GM12878 (cell line): Measurements from ENCODE around the gene OR2V1. TPM values are rescaled to one million over a fixed set of nuclear protein-coding genes. Genes with fewer than 3 reads are reported as not detected.

Source experiments
- ATAC-seq: fragments of 200-7000 bp; cut with Tn5 transposase; 3 replicates; pipeline ENCODE4 v1.9.1; 2020; ENCODE audit warnings: mild to moderate bottlenecking, moderate library complexity
- BruUV-seq: library from RNA; stranded (reverse); fragments of 400-500 nt; replicated peaks from 2 replicates; lab custom pipeline; 2021; lab: Mats Ljungman, UMichigan
- CTCF ChIA-PET: fragments of 300-600 bp; sonication (Branson Sonifier 250); formaldehyde crosslinking; extraction: SDS; loops from one replicate; lab custom pipeline; 2021; ENCODE audit warnings: inconsistent platforms; lab: Yijun Ruan, JAX
- POLR2A ChIA-PET: fragments of 350-600 bp; formaldehyde crosslinking; extraction: SDS; loops from one replicate; lab custom pipeline; 2021; ENCODE audit warnings: inconsistent platforms; lab: Charles Lee
- RAD21 ChIA-PET: fragments of 300-600 bp; sonication (Branson Sonifier 250); formaldehyde crosslinking; loops from one replicate; lab custom pipeline; 2023; ENCODE audit warnings: antibody characterized with exemption; ENCODE audit not compliant: unreplicated experiment; lab: Charles Lee
- SMC1A ChIA-PET: fragments of 300-600 bp; sonication (Branson Sonifier 250); formaldehyde crosslinking; loops from one replicate; lab custom pipeline; 2023; ENCODE audit not compliant: unreplicated experiment, uncharacterized antibody; lab: Charles Lee
- DNase-seq: peaks from one replicate; pipeline ENCODE4 v3.0.0-alpha.2; 2011; ENCODE audit warnings: low read depth, low spot score
- FAIRE-seq: peaks from 3 replicates; lab custom pipeline; 2011; peaks lifted over from hg19 to GRCh38; lab: Jason Lieb, UNC
- H2AFZ ChIP-seq: 2 replicates; pipeline ENCODE4 v1.6.0; 2011; ENCODE audit warnings: low read depth, low read length, control low read depth; ENCODE audit not compliant: control insufficient read depth
- H3K27ac ChIP-seq: 2 replicates; pipeline ENCODE4 v1.5.1; 2011; ENCODE audit warnings: control low read depth; ENCODE audit not compliant: control insufficient read depth, insufficient read depth
- H3K27me3 ChIP-seq, 2 experiments: replicated peaks in 1 of 2; 2 replicates each; pipeline versions ENCODE4 v1.6.0 to v1.6.1; 2011; ENCODE audit warnings: low read length in 1 of 2; ENCODE audit not compliant: control insufficient read depth in 2 of 2, insufficient read depth in 2 of 2
- H3K36me3 ChIP-seq, 2 experiments: 2 replicates each; pipeline ENCODE4 v1.5.1; 2011; ENCODE audit warnings: low read length in 1 of 2; ENCODE audit not compliant: control insufficient read depth in 2 of 2, insufficient read depth in 2 of 2
- H3K4me1 ChIP-seq: 2 replicates; pipeline ENCODE4 v1.6.1; 2011; ENCODE audit warnings: mild to moderate bottlenecking, low read length, moderate library complexity, mixed read lengths; ENCODE audit not compliant: control insufficient read depth, insufficient read depth
- H3K4me2 ChIP-seq: 2 replicates; pipeline ENCODE4 v1.6.0; 2011; ENCODE audit warnings: control low read depth; ENCODE audit not compliant: control insufficient read depth, insufficient read depth
- H3K4me3 ChIP-seq: fragments of 200-600 bp; sonication (generic); 2 replicates; pipeline ENCODE4 v1.5.1; 2016
- H3K79me2 ChIP-seq: 2 replicates; pipeline ENCODE4 v1.6.0; 2011; ENCODE audit warnings: low read length; ENCODE audit not compliant: control insufficient read depth, insufficient read depth
- H3K9ac ChIP-seq: 2 replicates; pipeline ENCODE4 v1.8.0; 2011; ENCODE audit warnings: low read length, control low read depth, mixed read lengths; ENCODE audit not compliant: control insufficient read depth, insufficient read depth
- H3K9me3 ChIP-seq: replicated peaks from 3 replicates; pipeline ENCODE4 v1.5.1; 2011; ENCODE audit warnings: mild to moderate bottlenecking, low read length; ENCODE audit not compliant: control insufficient read depth, insufficient read depth
- H4K20me1 ChIP-seq: 2 replicates; pipeline ENCODE4 v1.6.0; 2011; ENCODE audit not compliant: control insufficient read depth, insufficient read depth
- ASH2L ChIP-seq: fragments of 300-600, 200-600 bp; sonication (generic); IDR thresholded peaks from 2 replicates; pipeline ENCODE4 v1.6.1; 2017; ENCODE audit warnings: low read depth, mild to moderate bottlenecking, borderline replicate concordance
- CBFB ChIP-seq: IDR thresholded peaks from 2 replicates; pipeline ENCODE4 v1.6.1; 2016; ENCODE audit warnings: antibody characterized with exemption, low read depth
- CHD2 ChIP-seq: IDR thresholded peaks from 2 replicates; pipeline ENCODE4 v1.6.1; 2011; ENCODE audit warnings: low read depth, low read length, improper control_type of control experiment, borderline replicate concordance
- EP300 ChIP-seq, 2 experiments: fragments of 150-350 bp in 1 of 2; IDR thresholded peaks; 2 replicates each; pipeline ENCODE4 v1.6.1; 2011 to 2012; ENCODE audit warnings: low read depth in 2 of 2, low read length in 2 of 2, borderline replicate concordance in 1 of 2, improper control_type of control experiment in 1 of 2, inconsistent platforms in 1 of 2; ENCODE audit not compliant: control insufficient read depth in 1 of 2
- MXI1 ChIP-seq: fragments of 150-350 bp; IDR thresholded peaks from 2 replicates; pipeline ENCODE4 v1.6.1; 2011; ENCODE audit warnings: low read depth, mild to moderate bottlenecking, inconsistent platforms, low read length, improper control_type of control experiment
- PML ChIP-seq: IDR thresholded peaks from 2 replicates; pipeline ENCODE4 v1.6.1; 2012; ENCODE audit warnings: low read length, inconsistent platforms
- SKIL ChIP-seq: fragments of 450-650 bp; IDR thresholded peaks from 2 replicates; pipeline ENCODE4 v1.6.1; 2017; ENCODE audit warnings: mild to moderate bottlenecking, low read depth, inconsistent platforms; ENCODE audit not compliant: poor library complexity, severe bottlenecking
- SMAD1 ChIP-seq: fragments of 450-650 bp; IDR thresholded peaks from 2 replicates; pipeline ENCODE4 v1.6.1; 2018; ENCODE audit warnings: mild to moderate bottlenecking, low read depth; ENCODE audit not compliant: partially characterized antibody
- SMARCA5 ChIP-seq: fragments of 450-650 bp; IDR thresholded peaks from 2 replicates; pipeline ENCODE4 v1.6.1; 2017; ENCODE audit warnings: mild to moderate bottlenecking
- SREBF2 ChIP-seq: IDR thresholded peaks from 2 replicates; pipeline ENCODE4 v1.6.1; 2012; ENCODE audit warnings: mild to moderate bottlenecking, low read length
- TAF1 ChIP-seq: IDR thresholded peaks from 2 replicates; pipeline ENCODE4 v1.6.1; 2011; ENCODE audit warnings: mild to moderate bottlenecking, low read depth, low read length, borderline replicate concordance
- TBL1XR1 ChIP-seq: IDR thresholded peaks from 2 replicates; pipeline ENCODE4 v1.6.1; 2012; ENCODE audit warnings: low read depth, low read length, improper control_type of control experiment
- TCF3 ChIP-seq: IDR thresholded peaks from 2 replicates; pipeline ENCODE4 v1.6.1; 2012; ENCODE audit warnings: low read depth, mild to moderate bottlenecking, low read length, borderline replicate concordance; ENCODE audit not compliant: insufficient read depth
- ZBTB4 ChIP-seq: fragments of 450-650 bp; formaldehyde crosslinking; IDR thresholded peaks from 2 replicates; pipeline ENCODE4 v1.4.0; 2022; ENCODE audit warnings: mild to moderate bottlenecking, moderate library complexity
- WGBS: methylation state at CpG from one replicate; pipeline ENCODE4 v1.1.6; 2016; ENCODE audit warnings: low lambda C conversion rate; ENCODE audit not compliant: insufficient replicate concordance, insufficient coverage; ENCODE audit errors: missing lambda C conversion rate; 5-methylcytosine and 5-hydroxymethylcytosine counted together
- in situ Hi-C: fragments of 300-500 bp; cut with MboI; formaldehyde crosslinking; loops from 9 replicates; pipeline ENCODE4 v1.14.3; 2018; ENCODE audit warnings: mixed read lengths
- intact Hi-C: fragments of 100-400 bp; cut with micrococcal nuclease; formaldehyde crosslinking; loops from one replicate; pipeline ENCODE4 v1.14.2; 2022; ENCODE audit not compliant: unreplicated experiment
- polyA plus RNA-seq, 11 experiments: library from polyadenylated mRNA; depleted of rRNA in 4 of 11; unstranded in 6 of 11; stranded (reverse) in 5 of 11; fragments of >200 nt; fragmentation: Nextera tagmentation in 4 of 11; fragmentation: Illumina TruSeq in 1 of 11; extraction: Ambion mirVana in 4 of 11; extraction: Trizol in 1 of 11; gene quantifications; 1 replicate in 1 of 11; 2 replicates in 10 of 11; pipeline versions ENCODE4 v1.2.1 to v1.2.3, GENCODE V29; 2011 to 2016; ENCODE audit warnings: inconsistent platforms in 2 of 11, missing spikeins in 2 of 11, low read depth in 1 of 11
- total RNA-seq, 4 experiments: library from RNA; depleted of rRNA in 3 of 4; stranded (reverse); fragments of >200 nt in 3 of 4; fragmentation: Illumina TruSeq in 1 of 4; extraction: Trizol in 1 of 4; gene quantifications; 2 replicates each; pipeline versions ENCODE4 v1.2.1 to v1.2.3, GENCODE V29; 2013 to 2021
- TF ChIP-seq, protein P1 (sequence below): IDR thresholded peaks from 2 replicates; pipeline ENCODE4 v1.6.1; 2011; ENCODE audit warnings: borderline replicate concordance, low read depth, mild to moderate bottlenecking, moderate library complexity, mixed read lengths, low read length; ENCODE audit not compliant: insufficient read depth; ENCODE audit errors: extremely low read length

Gene OR2V1
- total and polyA plus RNA-seq, 10 of the 15 experiments (the other 5 are each of a cell fraction or from before 2014, with no cell fraction given): 0.20 to 4.4 TPM; not detected in 8

GRCh38 chr5:181173420-181174342 is 42.7 kb upstream of the OR2V1 start:
- peak overlapping the region; percentile 82 for H2AFZ ChIP-seq
- H3K9ac ChIP-seq: peak overlapping the region; percentile 59
- H3K27me3 ChIP-seq: no peaks in the 10 kb centered on the region
- H3K4me1 ChIP-seq: peaks cover 20% of the 10 kb centered on the region
- intact Hi-C loops: loop anchor here (1.0 to 5.0 kb wide), 2 partner anchors 14 to 366 kb away; no protein-coding TSS in a partner anchor
- in situ Hi-C loops: no loop called here
- no peak for FAIRE-seq
- no peaks in the 10 kb centered on the region for H3K36me3 ChIP-seq
- peak overlapping the region; percentile 94 for H3K4me2 ChIP-seq
- H3K79me2 ChIP-seq: no peaks in the 10 kb centered on the region
- RAD21 ChIA-PET: interaction anchor here (1.0 to 2.5 kb wide), 8 partner anchors 11 to 365 kb away, joined by 4 to 10 read pairs (median 6); no protein-coding TSS in a partner anchor
- peak; percentile 77 for ATAC-seq
- DNase-seq: peak; percentile 84
- 26% methylated on average over 50 of the region's 50 CpGs for WGBS
- no peaks in the 10 kb centered on the region for H3K9me3 ChIP-seq
- H3K4me3 ChIP-seq: peak overlapping the region; percentile 66
- BruUV-seq: no TSS peak
- CTCF ChIA-PET: interaction anchor here (0.9 to 2.2 kb wide), 15 partner anchors 9 to 389 kb away, joined by 3 to 21 read pairs (median 5); partner anchors contain the start of gene TRIM52
- no peaks in the 10 kb centered on the region for H4K20me1 ChIP-seq
- peak overlapping the region; percentile 53 for H3K27ac ChIP-seq
- POLR2A ChIA-PET: interaction anchor here (0.9 to 1.8 kb wide), 7 partner anchors 10 to 344 kb away, joined by 3 to 7 read pairs (median 4); no protein-coding TSS in a partner anchor
- SMC1A ChIA-PET: interaction anchor here (0.7 to 2.9 kb wide), 14 partner anchors 11 to 437 kb away, joined by 3 to 10 read pairs (median 4); no protein-coding TSS in a partner anchor
- TF ChIP-seq ZBTB4 (CRISPR knock-in tag) (no peak), EP300 (IDR thresholded peaks at IDR 0.05; ENCODE audit: borderline replicate concordance in 1 of 2, control insufficient read depth in 1 of 2, low read depth in 2 of 2, low read length in 2 of 2) (no peak), SKIL (peak; percentile 74), SMAD1 (no peak), CHD2 (no peak), SREBF2 (peak; percentile 84), PML (no peak), SMARCA5 (peak; percentile 57), TCF3 (no peak), MXI1 (no peak), ASH2L (0 out of 2 replicates have a peak, but pooled peaks have one; percentile 57), TBL1XR1 (0 out of 2 replicates have a peak, but pooled peaks have one; percentile 32), TAF1 (no peak), CBFB (no peak)
- TF ChIP-seq, protein P1, sequence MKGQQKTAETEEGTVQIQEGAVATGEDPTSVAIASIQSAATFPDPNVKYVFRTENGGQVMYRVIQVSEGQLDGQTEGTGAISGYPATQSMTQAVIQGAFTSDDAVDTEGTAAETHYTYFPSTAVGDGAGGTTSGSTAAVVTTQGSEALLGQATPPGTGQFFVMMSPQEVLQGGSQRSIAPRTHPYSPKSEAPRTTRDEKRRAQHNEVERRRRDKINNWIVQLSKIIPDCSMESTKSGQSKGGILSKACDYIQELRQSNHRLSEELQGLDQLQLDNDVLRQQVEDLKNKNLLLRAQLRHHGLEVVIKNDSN: no peak
